HG03342 (cell line): ENCODE data around the gene DENND1B.
"Not testable (repeated sequence)": the region's sequence is repeated elsewhere in the genome, so short reads cannot be mapped to it uniquely, and the experiment has no call there.

ENCODE experiments used
- ATAC-seq: cut with Tn5 transposase; IDR thresholded peaks from one replicate; pipeline ENCODE4 v1.9.1; 2021; ENCODE audit warnings: mild to moderate bottlenecking, moderate library complexity; ENCODE audit not compliant: unreplicated experiment

The DENND1B gene

GRCh38 chr1:197637406-197637805 is 137.9 kb downstream of the DENND1B start:
- no peak for ATAC-seq

- ATAC-seq: no peak
Measured at GRCh38 chr1:197633447-197634078, 141.7 kb downstream of the DENND1B start.

- ATAC-seq: no peak
Measured at GRCh38 chr1:197632651-197633050, 142.6 kb downstream of the DENND1B start.

GRCh38 chr1:197632005-197632404 is 143.3 kb downstream of the DENND1B start:
- no peak for ATAC-seq

GRCh38 chr1:197622371-197622770 is 152.9 kb downstream of the DENND1B start:
- no peak for ATAC-seq

- no peak for ATAC-seq
Measured at GRCh38 chr1:197621761-197622160, 153.5 kb downstream of the DENND1B start.

GRCh38 chr1:197620714-197621163 is 154.5 kb downstream of the DENND1B start:
- no peak for ATAC-seq

- ATAC-seq: no peak
Measured at GRCh38 chr1:197619008-197619640, 156.2 kb downstream of the DENND1B start.

GRCh38 chr1:197618061-197618460 is 157.2 kb downstream of the DENND1B start:
- no peak for ATAC-seq

GRCh38 chr1:197615693-197616011 is 159.6 kb downstream of the DENND1B start:
- no peak for ATAC-seq

GRCh38 chr1:197614916-197615692 is 160.2 kb downstream of the DENND1B start:
- ATAC-seq: peak; percentile 82

GRCh38 chr1:197606168-197606845 is 169.0 kb downstream of the DENND1B start:
- no peak for ATAC-seq

- ATAC-seq: no peak
Measured at GRCh38 chr1:197604302-197604701, 171.0 kb downstream of the DENND1B start.

- no peak for ATAC-seq
Measured at GRCh38 chr1:197600751-197601150, 174.5 kb downstream of the DENND1B start.

GRCh38 chr1:197599789-197600188 is 175.5 kb downstream of the DENND1B start:
- ATAC-seq: no peak

GRCh38 chr1:197598935-197599334 is 176.3 kb downstream of the DENND1B start:
- no peak for ATAC-seq

GRCh38 chr1:197595304-197595904 is 179.9 kb downstream of the DENND1B start:
- ATAC-seq: no peak

GRCh38 chr1:197590687-197591086 is 184.6 kb downstream of the DENND1B start:
- no peak for ATAC-seq

- ATAC-seq: no peak
Measured at GRCh38 chr1:197585809-197586208, 189.5 kb downstream of the DENND1B start.

- no peak for ATAC-seq
Measured at GRCh38 chr1:197577580-197577979, 197.7 kb downstream of the DENND1B start.

- ATAC-seq: not testable (repeated sequence)
Measured at GRCh38 chr1:197575531-197575930, 199.7 kb downstream of the DENND1B start.
